ENCODE measurements around the gene LPAR5. TPM values are rescaled to one million over a fixed set of nuclear protein-coding genes. Genes with fewer than 3 reads are reported as not detected.
A peak's percentile ranks its signal among the peaks of the same experiment; 100 is the strongest.

Gene LPAR5
- total RNA-seq, 2 experiments from 2014 or later, result 2.8 to 3.0 TPM

DNA sequence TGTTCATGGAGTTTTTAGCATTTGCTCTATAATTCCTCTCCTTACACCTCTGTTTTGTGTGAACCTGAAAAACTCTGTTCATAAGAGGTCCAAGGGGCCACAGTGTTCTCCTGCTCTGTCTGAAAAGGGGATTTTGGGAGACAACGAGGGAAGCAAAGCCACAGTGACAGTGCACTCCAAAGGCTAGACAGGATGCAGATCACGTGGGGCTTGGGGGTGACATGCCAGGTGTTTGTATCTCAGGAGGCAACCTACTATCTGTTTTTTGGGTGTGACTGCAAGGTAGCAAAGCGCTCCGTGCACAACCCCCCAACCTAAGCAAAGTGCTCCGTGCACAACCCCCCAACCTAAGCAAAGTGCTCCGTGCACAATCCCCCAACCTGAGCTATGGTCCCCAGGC is 23.5 kb downstream of the LPAR5 start:
- TF ChIP-seq CTCF (IDR thresholded peaks at IDR 0.05), result no peak
- H3K9me3 Mint-ChIP-seq, result no peaks in the 10 kb centered on the region

DNA sequence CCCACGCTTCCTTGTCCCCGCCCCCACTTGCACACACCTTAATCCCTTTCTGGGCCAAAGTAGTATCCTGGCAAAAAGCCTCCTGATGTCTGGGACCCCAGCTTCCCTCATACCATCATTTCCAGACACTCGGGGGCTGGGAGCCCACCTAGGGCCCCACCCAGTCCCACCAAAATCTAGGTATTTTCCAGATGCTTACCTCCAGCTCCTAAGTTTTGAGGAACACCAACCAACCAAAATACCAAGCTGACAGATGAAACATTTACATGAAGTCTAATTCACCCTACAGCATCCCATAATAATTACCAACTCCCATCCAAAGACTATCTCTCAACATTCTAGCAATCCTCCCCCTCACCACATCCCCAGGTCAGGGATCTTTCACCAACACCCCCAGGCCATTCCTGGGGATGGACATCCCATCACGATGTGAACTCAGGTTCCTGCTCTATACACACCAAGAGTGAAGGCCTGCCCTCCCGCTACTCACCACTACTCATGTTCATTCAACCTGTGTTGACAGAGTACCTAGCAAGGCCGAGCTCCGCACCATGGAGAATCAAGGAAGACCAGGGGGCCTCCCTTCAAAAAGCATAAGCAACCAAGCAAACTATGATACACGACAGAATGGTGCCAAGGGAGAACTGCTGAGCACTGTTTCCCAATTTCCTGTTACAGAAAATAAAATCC is 27.0 kb downstream of the LPAR5 start:
- no peak overlapping the region for H3K4me3 Mint-ChIP-seq
- Histone ChIP-seq H3K4me1 (ENCODE audit: insufficient read depth, low read length) (peaks cover 69% of the 10 kb centered on the region), H3K4me3 (ENCODE audit: low read length) (no peak overlapping the region), H3K36me3 (ENCODE audit: insufficient read depth, low read length) (peaks cover 6% of the 10 kb centered on the region), H3K27ac (ENCODE audit: low read depth in 1 of 2, low read length in 2 of 2) (peak overlapping the region in 1 of 2 donors; percentile 63), H3K27me3 (ENCODE audit: control insufficient read depth in 1 of 2, insufficient read depth in 2 of 2, low read length in 2 of 2) (no peaks in the 10 kb centered on the region), H3K9me3 (ENCODE audit: control insufficient read depth in 1 of 2, insufficient read depth in 1 of 2, low read length in 2 of 2) (no peaks in the 10 kb centered on the region)
- H3K36me3 Mint-ChIP-seq (ENCODE audit: low read depth), result peaks cover 14% of the 10 kb centered on the region
- ATAC-seq (ENCODE audit: poor library complexity) (no peak), DNase-seq (peak in 7 of 14 experiments; percentile 8 to 63 (median 25))
- no peaks in the 10 kb centered on the region for H3K27me3 Mint-ChIP-seq
- no peaks in the 10 kb centered on the region for H3K9me3 Mint-ChIP-seq
- ChIA-PET POLR2A (interaction anchor here (0.6 to 1.5 kb wide), 9 partner anchors 12 to 264 kb away, joined by 3 to 9 read pairs (median 3); partner anchors contain the start of genes CD4, NOP2, SPSB2 and VAMP1), CTCF (interaction anchor here (1.2 kb wide), 1 partner anchor 54 kb away, joined by 3 read pairs; no protein-coding TSS in a partner anchor)
- intact Hi-C loops (cut with DNase I, micrococcal nuclease), result loop anchor here in 1 of 2 experiments (2.0 to 5.0 kb wide), 5 partner anchors 22 to 184 kb away; partner anchors contain the start of genes ING4, NOP2 and ZNF384
- no peak overlapping the region for H3K27ac Mint-ChIP-seq
- no peak for TF ChIP-seq CTCF (IDR thresholded peaks at IDR 0.05)
- peaks cover 52% of the 10 kb centered on the region for H3K4me1 Mint-ChIP-seq (ENCODE audit: low read depth)

More for the DNA sequence above, 23.5 kb downstream of the LPAR5 start:
- peak in 9 of 14 experiments; percentile 20 to 73 (median 51) for DNase-seq
- ChIA-PET POLR2A (interaction anchor here (0.7 to 4.4 kb wide), 11 partner anchors 9 to 326 kb away, joined by 3 to 21 read pairs (median 4); partner anchors contain the start of genes COPS7A, LPAR5, MRPL51 and NOP2), CTCF (interaction anchor here (1.2 kb wide), 1 partner anchor 12 kb away, joined by 3 read pairs; no protein-coding TSS in a partner anchor)
- peaks cover 41% of the 10 kb centered on the region for H3K4me1 Mint-ChIP-seq (ENCODE audit: low read depth)
- intact Hi-C loops (cut with DNase I, micrococcal nuclease), result no loop called here
- peak overlapping the region; percentile 53 for H3K4me3 Mint-ChIP-seq
- Histone ChIP-seq H3K4me3 (ENCODE audit: low read length) (peak overlapping the region; percentile 29), H3K9me3 (ENCODE audit: control insufficient read depth in 1 of 2, insufficient read depth in 1 of 2, low read length in 2 of 2) (no peaks in the 10 kb centered on the region), H3K4me1 (ENCODE audit: insufficient read depth, low read length) (peaks cover 50% of the 10 kb centered on the region), H3K27ac (ENCODE audit: low read depth in 1 of 2, low read length in 2 of 2) (peak overlapping the region; percentile 58 to 63), H3K36me3 (ENCODE audit: insufficient read depth, low read length) (no peaks in the 10 kb centered on the region), H3K27me3 (ENCODE audit: control insufficient read depth in 1 of 2, insufficient read depth in 2 of 2, low read length in 2 of 2) (no peaks in the 10 kb centered on the region)
- ATAC-seq (ENCODE audit: poor library complexity), result no peak
- no peaks in the 10 kb centered on the region for H3K27me3 Mint-ChIP-seq
- H3K27ac Mint-ChIP-seq, result peak overlapping the region; percentile 84
- no peaks in the 10 kb centered on the region for H3K36me3 Mint-ChIP-seq (ENCODE audit: low read depth)

- Histone ChIP-seq H3K27me3 (ENCODE audit: control insufficient read depth in 1 of 2, insufficient read depth in 2 of 2, low read length in 2 of 2) (no peaks in the 10 kb centered on the region), H3K36me3 (ENCODE audit: insufficient read depth, low read length) (peaks cover 6% of the 10 kb centered on the region), H3K9me3 (ENCODE audit: control insufficient read depth in 1 of 2, insufficient read depth in 1 of 2, low read length in 2 of 2) (no peaks in the 10 kb centered on the region), H3K4me1 (ENCODE audit: insufficient read depth, low read length) (peaks cover 71% of the 10 kb centered on the region), H3K4me3 (ENCODE audit: low read length) (no peak overlapping the region), H3K27ac (ENCODE audit: low read depth in 1 of 2, low read length in 2 of 2) (peak overlapping the region; percentile 63 to 94)
- intact Hi-C loops (cut with DNase I, micrococcal nuclease), result loop anchor here in 1 of 2 experiments (2.0 to 5.0 kb wide), 5 partner anchors 23 to 184 kb away; partner anchors contain the start of genes ING4, NOP2 and ZNF384
- no peak overlapping the region for H3K27ac Mint-ChIP-seq
- DNase-seq, result peak in 12 of 14 experiments; percentile 24 to 89 (median 51)
- ChIA-PET POLR2A (interaction anchor here (0.6 to 1.5 kb wide), 9 partner anchors 9 to 264 kb away, joined by 3 to 9 read pairs (median 3); partner anchors contain the start of genes CD4, NOP2, SPSB2 and VAMP1), CTCF (interaction anchor here (1.2 kb wide), 1 partner anchor 53 kb away, joined by 3 read pairs; no protein-coding TSS in a partner anchor)
- peaks cover 54% of the 10 kb centered on the region for H3K4me1 Mint-ChIP-seq (ENCODE audit: low read depth)
- H3K36me3 Mint-ChIP-seq (ENCODE audit: low read depth), result peaks cover 22% of the 10 kb centered on the region
- no peaks in the 10 kb centered on the region for H3K27me3 Mint-ChIP-seq
- no peak for TF ChIP-seq CTCF (IDR thresholded peaks at IDR 0.05)
- H3K9me3 Mint-ChIP-seq, result no peaks in the 10 kb centered on the region
- no peak overlapping the region for H3K4me3 Mint-ChIP-seq
- peak; percentile 59 for ATAC-seq (ENCODE audit: poor library complexity)
Measured at GRCh38 chr12:6607751-6608591, 27.8 kb downstream of the LPAR5 start.

Measured in CD4-positive, alpha-beta T cell (primary cell).